HCT116 (cell line): Measurements from ENCODE around the gene GORAB. TPM values are rescaled to one million over a fixed set of nuclear protein-coding genes. Genes with fewer than 3 reads are reported as not detected.
A peak's percentile ranks its signal among the peaks of the same experiment; 100 is the strongest.

Experiments used
- ATAC-seq: fragments of 200-7000 bp; cut with Tn5 transposase; 2 replicates; pipeline ENCODE4 v1.9.1; 2020; ENCODE audit warnings: mild to moderate bottlenecking, moderate library complexity
- Bru-seq: library from RNA; stranded (reverse); fragments of 400-500 nt; gene quantifications from one replicate; lab custom pipeline; 2021; lab: Mats Ljungman, UMichigan
- BruChase-seq, 2 experiments: library from RNA; stranded (reverse); fragments of 400-500 nt; gene quantifications; one replicate each; lab custom pipeline; 2021; lab: Mats Ljungman, UMichigan
- BruUV-seq: library from RNA; stranded (reverse); fragments of 400-500 nt; replicated peaks from 2 replicates; lab custom pipeline; 2021; lab: Mats Ljungman, UMichigan
- CTCF ChIA-PET: fragments of 300-600 bp; sonication (Branson Sonifier 250); formaldehyde crosslinking; loops from one replicate; lab custom pipeline; 2021; ENCODE audit warnings: antibody characterized with exemption; lab: Charles Lee
- POLR2A ChIA-PET: fragments of 300-600, 350-600 bp; sonication (Branson Sonifier 250); formaldehyde crosslinking; loops from one replicate; lab custom pipeline; 2021; ENCODE audit warnings: antibody characterized with exemption; lab: Charles Lee
- RAD21 ChIA-PET, 2 experiments: fragments of 300-600 bp; sonication (Branson Sonifier 250); formaldehyde crosslinking; loops; one replicate each; lab custom pipeline; 2023; ENCODE audit warnings: low total read pairs in 2 of 2; ENCODE audit not compliant: uncharacterized antibody in 2 of 2, unreplicated experiment in 2 of 2, low non-redundant PET in 1 of 2; lab: Charles Lee
- DNase-seq: peaks from one replicate; pipeline ENCODE4 v3.0.0-alpha.2; 2010; ENCODE audit warnings: low read depth, low spot score
- H2AFZ ChIP-seq: fragments of 200-600 bp; shearing (Covaris generic), sonication (generic); 2 replicates; pipeline ENCODE4 v1.6.1; 2017; ENCODE audit warnings: low read depth, mixed run types, mixed read lengths, antibody characterized with exemption, low read length; ENCODE audit not compliant: poor library complexity, severe bottlenecking
- H3K27ac ChIP-seq: 2 replicates; pipeline ENCODE4 v1.5.1; 2012; ENCODE audit warnings: low read depth, low read length
- H3K27me3 ChIP-seq: fragments of 200-600 bp; sonication (generic); 2 replicates; pipeline ENCODE4 v1.6.1; 2016; ENCODE audit warnings: mixed run types, low read length, mixed read lengths; ENCODE audit not compliant: insufficient read depth
- H3K36me3 ChIP-seq, 2 experiments: fragments of 200-500 bp in 1 of 2; fragments of 200-600 bp in 1 of 2; sonication (Bioruptor generic) in 1 of 2; sonication (generic) in 1 of 2; 2 replicates each; pipeline versions ENCODE4 v1.5.1 to v1.6.1; 2014 to 2016; ENCODE audit warnings: low read length in 2 of 2, inconsistent platforms in 1 of 2, mixed read lengths in 1 of 2, mixed run types in 1 of 2; ENCODE audit not compliant: insufficient read depth in 2 of 2, control insufficient read depth in 1 of 2
- H3K4me1 ChIP-seq, 2 experiments: fragments of 200-600 bp in 1 of 2; sonication (generic) in 1 of 2; 2 replicates each; pipeline versions ENCODE4 v1.5.1 to v1.6.1; 2012 to 2017; ENCODE audit warnings: low read length in 2 of 2, inconsistent platforms in 1 of 2, mild to moderate bottlenecking in 1 of 2, mixed read lengths in 1 of 2, mixed run types in 1 of 2, moderate library complexity in 1 of 2; ENCODE audit not compliant: insufficient read depth in 2 of 2, control insufficient read depth in 1 of 2
- H3K4me2 ChIP-seq: fragments of 200-600 bp; sonication (generic); 2 replicates; pipeline ENCODE4 v1.6.1; 2017; ENCODE audit warnings: mixed run types, low read length, mixed read lengths
- H3K4me3 ChIP-seq, 2 experiments: fragments of 200-600 bp in 1 of 2; sonication (generic) in 1 of 2; replicated peaks in 1 of 2; 2 replicates each; pipeline ENCODE4 v1.5.1; 2011 to 2016; ENCODE audit warnings: low read length in 2 of 2, control low read depth in 1 of 2, low read depth in 1 of 2, mild to moderate bottlenecking in 1 of 2, mixed read lengths in 1 of 2, mixed run types in 1 of 2
- H3K79me2 ChIP-seq: fragments of 200-600 bp; sonication (generic); 2 replicates; pipeline ENCODE4 v1.6.1; 2017; ENCODE audit warnings: mild to moderate bottlenecking, mixed run types, low read length, moderate library complexity, mixed read lengths; ENCODE audit not compliant: insufficient read depth
- H3K9ac ChIP-seq: fragments of 200-600 bp; sonication (generic); 2 replicates; pipeline ENCODE4 v1.6.1; 2016; ENCODE audit warnings: low read length, mixed read lengths
- H3K9me2 ChIP-seq: fragments of 200-600 bp; sonication (generic), shearing (Covaris generic); 2 replicates; pipeline ENCODE4 v1.6.1; 2017; ENCODE audit warnings: mixed run types, mild to moderate bottlenecking, moderate library complexity; ENCODE audit not compliant: insufficient read depth
- H3K9me3 ChIP-seq, 2 experiments: fragments of 200-500 bp in 1 of 2; fragments of 200-600 bp in 1 of 2; sonication (Bioruptor generic) in 1 of 2; sonication (generic) in 1 of 2; 2 replicates each; pipeline ENCODE4 v1.6.1; 2014 to 2017; ENCODE audit warnings: low read length in 2 of 2, mixed read lengths in 2 of 2, inconsistent platforms in 1 of 2, low read depth in 1 of 2, mild to moderate bottlenecking in 1 of 2, mixed run types in 1 of 2, moderate library complexity in 1 of 2; ENCODE audit not compliant: control insufficient read depth in 1 of 2, insufficient read depth in 1 of 2
- H4K20me1 ChIP-seq: fragments of 200-600 bp; sonication (generic), shearing (Covaris generic); 2 replicates; pipeline ENCODE4 v1.6.1; 2017; ENCODE audit warnings: mixed run types, mild to moderate bottlenecking, moderate library complexity; ENCODE audit not compliant: insufficient read depth
- CBX3 ChIP-seq: IDR thresholded peaks from 2 replicates; pipeline ENCODE4 v1.6.1; 2012; ENCODE audit warnings: low read depth
- CEBPB ChIP-seq: IDR thresholded peaks from 2 replicates; pipeline ENCODE4 v1.6.1; 2012; ENCODE audit warnings: low read depth
- EGR1 ChIP-seq: IDR thresholded peaks from 2 replicates; pipeline ENCODE4 v1.6.1; 2012; ENCODE audit warnings: low read depth
- ELF1 ChIP-seq: IDR thresholded peaks from 2 replicates; pipeline ENCODE4 v1.6.1; 2012; ENCODE audit warnings: low read depth, borderline replicate concordance
- EZH2 ChIP-seq: fragments of 200-600 bp; sonication (generic); IDR thresholded peaks from 2 replicates; pipeline ENCODE4 v1.6.1; 2017; ENCODE audit warnings: antibody characterized with exemption, mixed run types
- EZH2phosphoT487 ChIP-seq: fragments of 200-600 bp; IDR thresholded peaks from 2 replicates; pipeline ENCODE4 v1.6.1; 2018; ENCODE audit warnings: antibody characterized with exemption, borderline replicate concordance
- FOSL1 ChIP-seq: IDR thresholded peaks from 2 replicates; pipeline ENCODE4 v1.6.1; 2012; ENCODE audit warnings: low read depth
- JUND ChIP-seq: IDR thresholded peaks from 2 replicates; pipeline ENCODE4 v1.6.1; 2012
- POLR2A ChIP-seq: IDR thresholded peaks from 2 replicates; pipeline ENCODE4 v1.7.0; 2011; ENCODE audit warnings: borderline replicate concordance; ENCODE audit not compliant: insufficient read depth, insufficient read length; ENCODE audit errors: extremely low read depth
- POLR2AphosphoS5 ChIP-seq: IDR thresholded peaks from 2 replicates; pipeline ENCODE4 v1.6.1; 2011; ENCODE audit warnings: mild to moderate bottlenecking, low read depth, low read length, moderate library complexity
- RAD21 ChIP-seq: IDR thresholded peaks from 2 replicates; pipeline ENCODE4 v1.6.1; 2012; ENCODE audit warnings: low read depth, mild to moderate bottlenecking
- SIN3A ChIP-seq: IDR thresholded peaks from 2 replicates; pipeline ENCODE4 v1.6.1; 2012; ENCODE audit warnings: low read depth
- SP1 ChIP-seq: IDR thresholded peaks from 2 replicates; pipeline ENCODE4 v1.6.1; 2012; ENCODE audit warnings: low read depth
- SRF ChIP-seq: IDR thresholded peaks from 2 replicates; pipeline ENCODE4 v1.6.1; 2012; ENCODE audit warnings: low read depth
- TCF7L2 ChIP-seq: IDR thresholded peaks from 2 replicates; pipeline ENCODE4 v1.7.0; 2011; ENCODE audit warnings: borderline replicate concordance, inconsistent platforms; ENCODE audit not compliant: insufficient read depth, insufficient read length; ENCODE audit errors: extremely low read depth
- ZBTB33 ChIP-seq: IDR thresholded peaks from 2 replicates; pipeline ENCODE4 v1.6.1; 2011; ENCODE audit warnings: mild to moderate bottlenecking, low read length, moderate library complexity; ENCODE audit not compliant: insufficient replicate concordance; ENCODE audit errors: extremely low read depth
- ZFX ChIP-seq: fragments of 450-650 bp; IDR thresholded peaks from 2 replicates; pipeline ENCODE4 v1.6.1; 2017
- ZNF274 ChIP-seq: fragments of 200-500 bp; sonication (Bioruptor generic); IDR thresholded peaks from 2 replicates; pipeline ENCODE4 v1.6.1; 2014; ENCODE audit warnings: mild to moderate bottlenecking, low read depth, low read length, inconsistent platforms
- intact Hi-C: fragments of 100-400 bp; cut with micrococcal nuclease; formaldehyde crosslinking; loops from 2 replicates; pipeline ENCODE4 v1.10.0; 2022
- long read RNA-seq: library from polyadenylated mRNA; unstranded; transcript quantifications from one replicate; pipeline ENCODE4 v2.0.0, GENCODE V29; 2021; ENCODE audit not compliant: unreplicated experiment
- polyA plus RNA-seq: library from polyadenylated mRNA; unstranded; fragments of >200 nt; gene quantifications from 2 replicates; pipeline ENCODE4 v1.2.1, GENCODE V29; 2012; ENCODE audit warnings: missing spikeins
- total RNA-seq: library from RNA; stranded (reverse); gene quantifications from one replicate; pipeline ENCODE4 v1.2.1, GENCODE V29; 2021; ENCODE audit not compliant: unreplicated experiment
- TF ChIP-seq, protein P1 (sequence below): IDR thresholded peaks from 2 replicates; pipeline ENCODE4 v1.6.1; 2012
- TF ChIP-seq, protein P2 (sequence below): IDR thresholded peaks from 2 replicates; pipeline ENCODE4 v1.6.1; 2012; ENCODE audit warnings: low read depth

Gene GORAB
- 7.5 TPM for total RNA-seq
- polyA plus RNA-seq: 4.1 and 5.1 TPM in 2 replicates
- Bru-seq, nascent RNA: percentile 88 among the genes with signal in this experiment
- percentile 70 among the genes with signal in this experiment for BruChase-seq, experiment 1, labeled RNA remaining after a 6-hour chase
- percentile 74 among the genes with signal in this experiment for BruChase-seq, experiment 2, labeled RNA remaining after a 2-hour chase
- long read RNA-seq, partial matches to known transcripts: 0 of 5 reads
- long read RNA-seq, other reads (novel, unspliced or antisense): 2 of 5 reads

- ChIA-PET POLR2A (interaction anchor here (0.6 to 2.0 kb wide), 4 partner anchors 9 to 398 kb away, joined by 3 to 8 read pairs (median 6); no protein-coding TSS in a partner anchor), RAD21 (no interaction called here), CTCF (no interaction called here)
- Histone ChIP-seq H3K4me3 (peak within 1 kb of the TSS; percentile 80 to 89), H4K20me1 (no peaks in the 10 kb centered on the region), H3K9me3 (no peaks in the 10 kb centered on the region), H3K4me1 (peaks cover 5 to 11% of the 10 kb centered on the region in 2 experiments; a peak in 3 of 4 replicates), H3K27ac (peak within 1 kb of the TSS; percentile 72), H3K27me3 (no peaks in the 10 kb centered on the region), H3K36me3 (peaks cover 0 to 3% of the 10 kb centered on the region in 2 experiments; a peak in 1 of 4 replicates), H3K79me2 (peaks cover 47% of the 10 kb centered on the region), H2AFZ (peak within 1 kb of the TSS; percentile 94), H3K9ac (peak within 1 kb of the TSS; percentile 88), H3K4me2 (peak within 1 kb of the TSS; percentile 73), H3K9me2 (no peaks in the 10 kb centered on the region)
- intact Hi-C loops: no loop called here
- DNase-seq (peak; percentile 90), ATAC-seq (peak; percentile 92)
- BruUV-seq: no TSS peak
- peak; percentile 55; the same call in 1 of the 2 replicates for TF ChIP-seq ELF1
- no peak; the same call in 1 of the 2 replicates for TF ChIP-seq SRF
- peak; percentile 93 for TF ChIP-seq TCF7L2
- no peak for TF ChIP-seq EZH2phosphoT487
- TF ChIP-seq ZBTB33: no peak
- TF ChIP-seq EZH2: no peak
- no peak for TF ChIP-seq RAD21
- TF ChIP-seq POLR2A: peak; percentile 55
- no peak; the same call in none of the 2 replicates for TF ChIP-seq ZFX
- TF ChIP-seq, protein P1, sequence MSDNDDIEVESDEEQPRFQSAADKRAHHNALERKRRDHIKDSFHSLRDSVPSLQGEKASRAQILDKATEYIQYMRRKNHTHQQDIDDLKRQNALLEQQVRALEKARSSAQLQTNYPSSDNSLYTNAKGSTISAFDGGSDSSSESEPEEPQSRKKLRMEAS: peak; percentile 52; the same call in 1 of the 2 replicates
- TF ChIP-seq ZNF274: no peak
- TF ChIP-seq CBX3: 0 out of 2 replicates have a peak, but pooled peaks have one; percentile 6
- no peak; the same call in 1 of the 2 replicates for TF ChIP-seq POLR2AphosphoS5
- no peak for TF ChIP-seq FOSL1
- peak; percentile 87 for TF ChIP-seq SP1
- peak; percentile 61; the same call in 1 of the 2 replicates for TF ChIP-seq SIN3A
- peak; percentile 21; the same call in 1 of the 2 replicates for TF ChIP-seq JUND
- no peak for TF ChIP-seq CEBPB
- TF ChIP-seq, protein P2, sequence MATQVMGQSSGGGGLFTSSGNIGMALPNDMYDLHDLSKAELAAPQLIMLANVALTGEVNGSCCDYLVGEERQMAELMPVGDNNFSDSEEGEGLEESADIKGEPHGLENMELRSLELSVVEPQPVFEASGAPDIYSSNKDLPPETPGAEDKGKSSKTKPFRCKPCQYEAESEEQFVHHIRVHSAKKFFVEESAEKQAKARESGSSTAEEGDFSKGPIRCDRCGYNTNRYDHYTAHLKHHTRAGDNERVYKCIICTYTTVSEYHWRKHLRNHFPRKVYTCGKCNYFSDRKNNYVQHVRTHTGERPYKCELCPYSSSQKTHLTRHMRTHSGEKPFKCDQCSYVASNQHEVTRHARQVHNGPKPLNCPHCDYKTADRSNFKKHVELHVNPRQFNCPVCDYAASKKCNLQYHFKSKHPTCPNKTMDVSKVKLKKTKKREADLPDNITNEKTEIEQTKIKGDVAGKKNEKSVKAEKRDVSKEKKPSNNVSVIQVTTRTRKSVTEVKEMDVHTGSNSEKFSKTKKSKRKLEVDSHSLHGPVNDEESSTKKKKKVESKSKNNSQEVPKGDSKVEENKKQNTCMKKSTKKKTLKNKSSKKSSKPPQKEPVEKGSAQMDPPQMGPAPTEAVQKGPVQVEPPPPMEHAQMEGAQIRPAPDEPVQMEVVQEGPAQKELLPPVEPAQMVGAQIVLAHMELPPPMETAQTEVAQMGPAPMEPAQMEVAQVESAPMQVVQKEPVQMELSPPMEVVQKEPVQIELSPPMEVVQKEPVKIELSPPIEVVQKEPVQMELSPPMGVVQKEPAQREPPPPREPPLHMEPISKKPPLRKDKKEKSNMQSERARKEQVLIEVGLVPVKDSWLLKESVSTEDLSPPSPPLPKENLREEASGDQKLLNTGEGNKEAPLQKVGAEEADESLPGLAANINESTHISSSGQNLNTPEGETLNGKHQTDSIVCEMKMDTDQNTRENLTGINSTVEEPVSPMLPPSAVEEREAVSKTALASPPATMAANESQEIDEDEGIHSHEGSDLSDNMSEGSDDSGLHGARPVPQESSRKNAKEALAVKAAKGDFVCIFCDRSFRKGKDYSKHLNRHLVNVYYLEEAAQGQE: no peak
- TF ChIP-seq EGR1: no peak
These were observed at the start of gene GORAB for GRCh38 chr1:170531758-170532657. GORAB (plus strand) TSS chr1:170532166; CDS start chr1:170532224, 58 bp downstream.
